Aorta (tissue), 5 donors: ENCODE measurements around the gene FAM162B. TPM values are rescaled to one million over a fixed set of nuclear protein-coding genes. Genes with fewer than 3 reads are reported as not detected.
A peak's percentile ranks its signal among the peaks of the same experiment; 100 is the strongest.

Experiments
- ATAC-seq: fragments of 200-7000 bp; cut with Tn5 transposase; one replicate; pipeline ENCODE4 v1.9.1; 2022; ENCODE audit warnings: moderate library complexity; ENCODE audit not compliant: low FRiP score
- DNase-seq, 2 donors: peaks; one replicate each; pipeline ENCODE4 v3.0.0-alpha.2; 2020
- H3K27ac ChIP-seq, 2 donors: one replicate each; pipeline ENCODE4 v1.5.1; 2013; ENCODE audit warnings: low read length in 2 of 2, mild to moderate bottlenecking in 2 of 2, moderate library complexity in 2 of 2, control low read depth in 1 of 2, inconsistent platforms in 1 of 2, low read depth in 1 of 2
- H3K27me3 ChIP-seq, 2 donors: one replicate each; pipeline ENCODE4 v1.6.1; 2013; ENCODE audit warnings: control low read depth in 1 of 2, low read length in 1 of 2, mild to moderate bottlenecking in 1 of 2, moderate library complexity in 1 of 2; ENCODE audit not compliant: insufficient read depth in 2 of 2, control insufficient read depth in 1 of 2
- H3K36me3 ChIP-seq, 2 donors: one replicate each; pipeline ENCODE4 v1.6.1; 2013; ENCODE audit warnings: control low read depth in 1 of 2, low read length in 1 of 2, mild to moderate bottlenecking in 1 of 2; ENCODE audit not compliant: insufficient read depth in 2 of 2, control insufficient read depth in 1 of 2
- H3K4me1 ChIP-seq, 2 donors: one replicate each; pipeline ENCODE4 v1.6.1; 2013; ENCODE audit warnings: low read length in 2 of 2, control low read depth in 1 of 2, mild to moderate bottlenecking in 1 of 2, moderate library complexity in 1 of 2; ENCODE audit not compliant: insufficient read depth in 2 of 2, control insufficient read depth in 1 of 2
- H3K4me3 ChIP-seq, 2 donors: one replicate each; pipeline ENCODE4 v1.5.1; 2013; ENCODE audit warnings: low read length in 2 of 2, control low read depth in 1 of 2, mild to moderate bottlenecking in 1 of 2
- H3K9me3 ChIP-seq: one replicate; pipeline ENCODE4 v1.6.1; 2013; ENCODE audit warnings: mild to moderate bottlenecking, low read length; ENCODE audit not compliant: control insufficient read depth
- WGBS, 2 donors: extraction: QIAGEN DNeasy Blood & Tissue Kit; methylation state at CpG; one replicate each; pipeline ENCODE4 v1.1.7; 2013; 5-methylcytosine and 5-hydroxymethylcytosine counted together
- intact Hi-C, 2 donors: fragments of 100-400 bp; cut with DNase I; formaldehyde crosslinking; loops; one replicate each; pipeline versions ENCODE4 v1.14.2 to v1.15.0; 2022
- polyA plus RNA-seq, 2 donors: library from polyadenylated mRNA; stranded (reverse); fragments of 200-250 nt; gene quantifications; one replicate each; pipeline ENCODE4 v1.2.3, GENCODE V29; 2013
- total RNA-seq, 2 donors: library from RNA; stranded (reverse); fragmentation: NEBNext Ultra II Directional; extraction: Animal tissue kit (Norgen Biotek cat#: 25700); gene quantifications; one replicate each; pipeline ENCODE4 v1.2.1, GENCODE V29; 2021
- donor health status: healthy with polysubstance abuse.
- donor health status: Bipolar disorder and iron deficiency.
- donor health status: DM: no; HTN: no; CAD: no.
- donor health status: DM: no; HTN: no; CAD: no.
- donor health status: DM: yes; HTN: yes; CAD: no.

Gene FAM162B
- total and polyA plus RNA-seq, 4 donors, result 0.88 to 6.2 (median 3.2) TPM; not detected in 1

- no peak overlapping the region for H3K27ac ChIP-seq
- 56 to 67% methylated on average over 1 of the region's 1 CpG for WGBS, 2 donors
- no peaks in the 10 kb centered on the region for H3K27me3 ChIP-seq
- ATAC-seq (no peak), DNase-seq (no peak)
- no peaks in the 10 kb centered on the region for H3K4me1 ChIP-seq
- no peak overlapping the region for H3K4me3 ChIP-seq
- intact Hi-C loops, result no loop called here
- no peaks in the 10 kb centered on the region for H3K36me3 ChIP-seq
- H3K9me3 ChIP-seq, result no peaks in the 10 kb centered on the region
These were observed 8.4 kb upstream of the FAM162B start for GRCh38 chr6:116773886-116774285.

- no peak for DNase-seq
- no peaks in the 10 kb centered on the region for H3K4me1 ChIP-seq
- no peak overlapping the region for H3K4me3 ChIP-seq
- H3K27ac ChIP-seq, result no peak overlapping the region
- H3K36me3 ChIP-seq, result no peaks in the 10 kb centered on the region
- H3K9me3 ChIP-seq, result no peaks in the 10 kb centered on the region
- no peaks in the 10 kb centered on the region for H3K27me3 ChIP-seq
- no peak for ATAC-seq
- intact Hi-C loops, result no loop called here
- WGBS, 2 donors, result 48 to 70% methylated on average over 1 of the region's 1 CpG
These were observed 6.9 kb upstream of the FAM162B start for GRCh38 chr6:116772450-116772849.

GRCh38 chr6:116767715-116768114 is 2.2 kb upstream of the FAM162B start:
- H3K4me3 ChIP-seq, result no peak overlapping the region
- ATAC-seq (no peak), DNase-seq (no peak)
- no peaks in the 10 kb centered on the region for H3K27me3 ChIP-seq
- H3K9me3 ChIP-seq, result no peaks in the 10 kb centered on the region
- no peaks in the 10 kb centered on the region for H3K4me1 ChIP-seq
- no peak overlapping the region for H3K27ac ChIP-seq
- no peaks in the 10 kb centered on the region for H3K36me3 ChIP-seq
- 58 to 59% methylated on average over 2 of the region's 2 CpGs for WGBS, 2 donors
- intact Hi-C loops, result no loop called here

- DNase-seq (no peak), ATAC-seq (no peak)
- Histone ChIP-seq H3K27me3 (no peaks in the 10 kb centered on the region), H3K27ac (no peak overlapping the region), H3K4me1 (no peaks in the 10 kb centered on the region), H3K9me3 (no peaks in the 10 kb centered on the region), H3K4me3 (no peak overlapping the region), H3K36me3 (no peaks in the 10 kb centered on the region)
- WGBS, 2 donors, result 57 to 65% methylated on average over 5 of the region's 5 CpGs
- intact Hi-C loops, result no loop called here
These were observed 1.1 kb upstream of the FAM162B start for GRCh38 chr6:116766506-116767176.

- no peak overlapping the region for H3K27ac ChIP-seq
- DNase-seq (no peak), ATAC-seq (peak; percentile 8)
- intact Hi-C loops, result no loop called here
- no peaks in the 10 kb centered on the region for H3K4me1 ChIP-seq
- 18 to 21% methylated on average over 19 of the region's 19 CpGs for WGBS, 2 donors
- H3K9me3 ChIP-seq, result no peaks in the 10 kb centered on the region
- no peaks in the 10 kb centered on the region for H3K27me3 ChIP-seq
- no peaks in the 10 kb centered on the region for H3K36me3 ChIP-seq
- peak overlapping the region in 1 of 2 donors; percentile 42 for H3K4me3 ChIP-seq
These were observed 924 bp downstream of the FAM162B start for GRCh38 chr6:116764629-116764960.

- WGBS, 2 donors, result 76 to 80% methylated on average over 11 of the region's 11 CpGs
- no peak for DNase-seq
- no peaks in the 10 kb centered on the region for H3K4me1 ChIP-seq
- H3K36me3 ChIP-seq, result no peaks in the 10 kb centered on the region
- no peak overlapping the region for H3K4me3 ChIP-seq
- intact Hi-C loops, result no loop called here
- ATAC-seq, result no peak
- H3K27ac ChIP-seq, result no peak overlapping the region
- H3K9me3 ChIP-seq, result no peaks in the 10 kb centered on the region
- H3K27me3 ChIP-seq, result no peaks in the 10 kb centered on the region
These were observed 1.5 kb downstream of the FAM162B start for GRCh38 chr6:116763906-116764628.

- no peak for DNase-seq
- H3K4me3 ChIP-seq, result no peak overlapping the region
- no peaks in the 10 kb centered on the region for H3K27me3 ChIP-seq
- H3K36me3 ChIP-seq, result no peaks in the 10 kb centered on the region
- no peaks in the 10 kb centered on the region for H3K4me1 ChIP-seq
- H3K27ac ChIP-seq, result no peak overlapping the region
- H3K9me3 ChIP-seq, result no peaks in the 10 kb centered on the region
- ATAC-seq, result no peak
- intact Hi-C loops, result no loop called here
These were observed 2.5 kb downstream of the FAM162B start for GRCh38 chr6:116763048-116763447.

- H3K4me1 ChIP-seq, result no peaks in the 10 kb centered on the region
- no peak for ATAC-seq
- H3K27ac ChIP-seq, result no peak overlapping the region
- DNase-seq, result no peak
- H3K9me3 ChIP-seq, result no peaks in the 10 kb centered on the region
- H3K27me3 ChIP-seq, result no peaks in the 10 kb centered on the region
- WGBS, 2 donors, result 85 to 94% methylated on average over 1 of the region's 1 CpG
- intact Hi-C loops, result no loop called here
- no peak overlapping the region for H3K4me3 ChIP-seq
- H3K36me3 ChIP-seq, result no peaks in the 10 kb centered on the region
These were observed 3.3 kb downstream of the FAM162B start for GRCh38 chr6:116762235-116762634.

DNA sequence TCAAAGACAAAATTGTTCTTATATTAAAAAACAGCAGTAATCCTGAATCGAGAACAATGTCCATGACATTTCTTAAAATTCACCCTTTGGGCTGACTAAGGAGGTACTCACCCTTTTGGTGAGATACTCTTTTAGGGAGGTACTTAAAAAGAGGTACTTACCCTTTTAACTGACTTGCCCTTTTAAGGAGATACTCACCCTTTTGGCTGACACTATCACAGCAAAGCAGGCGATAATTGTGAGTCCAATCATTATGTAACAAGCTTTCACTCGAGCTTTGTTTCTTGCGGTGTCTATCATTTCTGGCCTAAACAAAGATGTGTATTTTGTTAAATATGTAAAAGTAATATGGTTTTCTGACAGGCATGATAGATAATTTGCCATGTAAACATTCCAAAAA is 3.7 kb downstream of the FAM162B start:
- H3K9me3 ChIP-seq, result no peaks in the 10 kb centered on the region
- intact Hi-C loops, result no loop called here

More for the DNA sequence above, 3.7 kb downstream of the FAM162B start:
- Histone ChIP-seq H3K36me3 (no peaks in the 10 kb centered on the region), H3K4me1 (no peaks in the 10 kb centered on the region), H3K27ac (no peak overlapping the region), H3K27me3 (no peaks in the 10 kb centered on the region), H3K4me3 (no peak overlapping the region)
- WGBS, 2 donors, result 54 to 61% methylated on average over 4 of the region's 4 CpGs
- ATAC-seq, result no peak
- DNase-seq, result no peak
